Activated T-cell treated with anti-CD3 and anti-CD28 coated beads for 4 hours (primary cell): ENCODE results near the gene PTPRA.
"Not testable (repeated sequence)": the region's sequence is repeated elsewhere in the genome, so short reads cannot be mapped to it uniquely, and the experiment has no call there.

ENCODE experiments used
- DNase-seq: peaks from one replicate; pipeline ENCODE4 v3.0.0-alpha.2; 2020

Gene PTPRA

GRCh38 chr20:2889797-2890196 is 16.5 kb downstream of the PTPRA start:
- DNase-seq: no peak

GRCh38 chr20:2890742-2891141 is 17.5 kb downstream of the PTPRA start:
- no peak for DNase-seq

GRCh38 chr20:2891343-2891742 is 18.1 kb downstream of the PTPRA start:
- DNase-seq: no peak

- DNase-seq: no peak
Measured at GRCh38 chr20:2892376-2892775, 19.1 kb downstream of the PTPRA start.

GRCh38 chr20:2894221-2894620 is 20.9 kb downstream of the PTPRA start:
- no peak for DNase-seq

GRCh38 chr20:2895154-2895553 is 21.9 kb downstream of the PTPRA start:
- DNase-seq: not testable (repeated sequence)

- no peak for DNase-seq
Measured at GRCh38 chr20:2899243-2899642, 26.0 kb downstream of the PTPRA start.

GRCh38 chr20:2900845-2901592 is 27.7 kb downstream of the PTPRA start:
- no peak for DNase-seq

GRCh38 chr20:2902291-2902690 is 29.0 kb downstream of the PTPRA start:
- no peak for DNase-seq

- no peak for DNase-seq
Measured at GRCh38 chr20:2902818-2903217, 29.5 kb downstream of the PTPRA start.

- no peak for DNase-seq
Measured at GRCh38 chr20:2903686-2904085, 30.4 kb downstream of the PTPRA start.

GRCh38 chr20:2907519-2907918 is 34.2 kb downstream of the PTPRA start:
- DNase-seq: no peak

- no peak for DNase-seq
Measured at GRCh38 chr20:2909953-2910352, 36.7 kb downstream of the PTPRA start.

GRCh38 chr20:2911200-2911599 is 37.9 kb downstream of the PTPRA start:
- no peak for DNase-seq

GRCh38 chr20:2914160-2914559 is 40.9 kb downstream of the PTPRA start:
- DNase-seq: no peak

- no peak for DNase-seq
Measured at GRCh38 chr20:2917266-2917665, 44.0 kb downstream of the PTPRA start.

- no peak for DNase-seq
Measured at GRCh38 chr20:2918096-2919049, 45.1 kb downstream of the PTPRA start.

GRCh38 chr20:2919518-2920245 is 46.4 kb downstream of the PTPRA start:
- DNase-seq: no peak

- DNase-seq: no peak
Measured at GRCh38 chr20:2920473-2920872, 47.2 kb downstream of the PTPRA start.

GRCh38 chr20:2921506-2921905 is 48.2 kb downstream of the PTPRA start:
- no peak for DNase-seq

- no peak for DNase-seq
Measured at GRCh38 chr20:2922957-2923356, 49.7 kb downstream of the PTPRA start.

- DNase-seq: no peak
Measured at GRCh38 chr20:2930538-2930937, 57.3 kb downstream of the PTPRA start.

GRCh38 chr20:2932498-2932897 is 59.2 kb downstream of the PTPRA start:
- DNase-seq: no peak
